ENCODE results near the gene AXIN1.

DNA sequence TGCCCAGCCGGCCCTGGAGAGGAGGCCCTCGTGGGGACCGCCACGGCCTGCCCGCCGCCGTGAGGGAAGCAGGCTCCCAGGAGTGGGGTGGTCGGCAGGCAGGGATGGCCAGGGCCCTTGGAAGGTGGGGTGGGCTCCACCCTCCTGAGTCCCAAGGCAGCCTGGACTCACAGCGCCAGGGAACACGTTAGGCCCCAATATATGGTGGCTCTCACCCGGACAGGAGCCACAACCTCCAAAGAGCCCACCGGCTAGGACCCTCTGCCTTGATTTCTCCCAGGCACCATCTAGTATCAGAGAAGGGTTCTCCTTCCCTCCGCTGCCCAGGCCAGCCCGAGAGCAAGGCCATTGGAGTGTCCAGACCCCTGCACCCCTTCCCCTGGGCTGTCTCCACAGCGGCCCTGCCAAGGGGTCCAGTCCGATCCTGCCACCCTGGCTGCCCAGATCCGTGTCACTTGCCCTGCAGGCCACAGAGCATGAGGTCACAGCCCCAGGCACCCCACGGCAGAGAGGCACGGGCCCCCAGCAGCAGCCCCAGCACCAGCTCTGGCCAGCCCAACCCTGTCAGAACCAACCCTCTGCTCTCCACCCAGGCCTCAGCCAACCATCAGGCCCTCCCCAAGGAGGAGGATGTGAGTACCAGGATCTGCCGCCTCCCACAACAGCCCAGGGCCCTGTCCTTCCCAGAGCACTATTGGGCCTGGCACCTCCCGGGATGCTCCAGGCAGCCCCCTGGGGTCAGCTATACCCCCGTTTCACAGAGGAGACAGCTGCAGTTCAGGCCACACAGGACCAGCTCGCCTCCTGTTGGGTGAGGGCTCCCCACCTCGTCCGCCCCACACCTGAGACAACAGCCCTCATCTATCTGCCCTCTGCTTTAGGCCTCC, 1.1 kb upstream of the AXIN1 start:
- TF ChIP-seq, protein P1, sequence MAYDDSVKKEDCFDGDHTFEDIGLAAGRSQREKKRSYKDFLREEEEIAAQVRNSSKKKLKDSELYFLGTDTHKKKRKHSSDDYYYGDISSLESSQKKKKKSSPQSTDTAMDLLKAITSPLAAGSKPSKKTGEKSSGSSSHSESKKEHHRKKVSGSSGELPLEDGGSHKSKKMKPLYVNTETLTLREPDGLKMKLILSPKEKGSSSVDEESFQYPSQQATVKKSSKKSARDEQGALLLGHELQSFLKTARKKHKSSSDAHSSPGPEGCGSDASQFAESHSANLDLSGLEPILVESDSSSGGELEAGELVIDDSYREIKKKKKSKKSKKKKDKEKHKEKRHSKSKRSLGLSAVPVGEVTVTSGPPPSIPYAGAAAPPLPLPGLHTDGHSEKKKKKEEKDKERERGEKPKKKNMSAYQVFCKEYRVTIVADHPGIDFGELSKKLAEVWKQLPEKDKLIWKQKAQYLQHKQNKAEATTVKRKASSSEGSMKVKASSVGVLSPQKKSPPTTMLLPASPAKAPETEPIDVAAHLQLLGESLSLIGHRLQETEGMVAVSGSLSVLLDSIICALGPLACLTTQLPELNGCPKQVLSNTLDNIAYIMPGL (CRISPR knock-in tag; IDR thresholded peaks at IDR 0.05) = no peak
- no peak for TF ChIP-seq CREB1 (CRISPR knock-in tag; IDR thresholded peaks at IDR 0.05)
- TF ChIP-seq SMAD3 (CRISPR knock-in tag; IDR thresholded peaks at IDR 0.05; ENCODE audit: borderline replicate concordance) = no peak

All from WTC11 (cell line).